Stimulated activated CD4-positive, alpha-beta T cell treated with anti-CD3 and anti-CD28 coated beads, Interleukin-12 subunit alpha, Interleukin-12 subunit beta, amount 100 ng/mL, for 4 hours (primary cell): ENCODE data around the gene TAF8.
A peak's percentile ranks its signal among the peaks of the same experiment; 100 is the strongest.

Experiments used
- DNase-seq: peaks from one replicate; pipeline ENCODE4 v3.0.0-alpha.2; 2020

The TAF8 gene

DNA sequence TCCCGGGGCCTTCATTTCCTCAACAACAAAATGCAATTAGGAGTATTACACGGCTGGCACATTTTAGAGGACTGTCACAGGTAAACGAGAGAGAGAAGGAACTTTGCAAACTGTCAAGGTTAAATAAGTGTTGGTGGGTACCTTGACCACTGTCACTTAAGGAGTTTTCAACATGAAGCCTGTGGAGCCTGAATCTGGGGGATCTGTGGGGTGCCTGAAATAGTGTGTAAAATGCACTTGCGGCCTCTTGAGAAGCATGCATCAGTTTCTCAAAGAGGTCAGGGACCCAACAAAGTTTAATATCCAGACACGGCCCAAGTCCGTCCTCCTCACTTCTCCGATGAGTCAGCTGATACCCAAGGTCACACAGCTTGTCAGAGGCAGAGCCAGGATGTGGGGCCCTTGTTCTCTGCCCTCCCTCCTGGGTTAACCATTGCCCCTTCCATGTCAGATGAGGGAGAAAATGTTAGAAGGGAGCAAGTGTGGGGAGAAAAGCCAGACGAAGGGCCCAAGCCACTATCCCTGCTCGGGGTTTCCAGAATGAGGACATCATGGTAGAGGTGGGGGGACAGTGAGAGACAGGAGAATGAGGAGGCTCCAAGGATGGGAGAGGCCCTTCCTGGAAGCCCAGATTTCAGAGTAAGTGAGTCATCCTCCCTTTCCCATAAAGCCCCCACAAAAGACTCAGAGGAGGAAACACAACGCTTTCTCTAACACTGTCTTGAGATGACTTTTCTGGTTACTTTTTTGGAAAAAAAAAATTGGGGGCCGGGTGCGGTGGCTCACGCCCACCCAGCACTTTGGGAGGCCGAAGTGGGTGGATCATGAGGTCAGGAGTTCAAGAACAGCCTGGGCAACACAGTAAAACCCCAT lies 49.9 kb downstream of the TAF8 start:
- DNase-seq: no peak

DNA sequence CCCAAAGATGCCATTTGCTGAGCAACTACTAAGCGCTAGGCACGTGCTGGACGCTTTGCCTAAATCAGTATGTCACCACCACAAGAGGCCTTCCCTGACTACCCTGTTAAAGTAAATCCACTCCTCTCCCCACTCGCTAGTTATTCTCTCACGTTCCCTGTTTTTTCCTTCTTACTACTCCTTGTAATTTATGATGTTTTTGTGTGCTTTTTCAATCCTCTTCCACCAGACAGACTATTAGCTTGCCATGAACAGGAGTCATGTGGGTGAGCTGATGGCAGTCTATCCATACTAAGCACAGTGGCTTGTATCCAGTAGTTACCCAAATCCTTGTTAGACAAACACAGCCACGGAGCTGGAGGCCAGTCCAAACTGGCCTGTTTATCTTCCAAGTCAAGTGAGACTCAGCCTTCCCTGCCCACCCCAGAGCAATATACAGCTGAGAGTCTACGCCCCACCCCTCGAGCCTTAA lies 50.9 kb downstream of the TAF8 start:
- no peak for DNase-seq

DNA sequence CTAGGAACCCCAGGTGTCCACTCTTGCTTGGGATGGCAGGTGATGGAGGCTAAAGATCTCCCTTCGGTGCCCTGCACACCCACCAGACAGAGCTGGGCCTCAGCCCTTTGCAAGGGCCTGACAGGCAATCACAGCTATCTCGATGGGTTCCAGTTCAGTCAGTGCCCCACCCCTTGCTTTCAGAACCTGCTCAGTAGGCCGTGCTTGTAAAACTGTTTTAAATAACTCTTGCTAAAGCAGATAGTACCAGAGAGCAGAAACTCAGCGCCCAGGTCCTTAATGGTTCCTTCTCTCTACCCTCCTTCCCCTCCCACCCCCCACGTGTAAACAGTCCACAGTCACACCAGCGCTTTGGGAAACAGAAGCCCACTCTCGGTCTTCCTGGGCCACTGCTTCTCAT lies 52.9 kb downstream of the TAF8 start:
- DNase-seq: no peak

DNA sequence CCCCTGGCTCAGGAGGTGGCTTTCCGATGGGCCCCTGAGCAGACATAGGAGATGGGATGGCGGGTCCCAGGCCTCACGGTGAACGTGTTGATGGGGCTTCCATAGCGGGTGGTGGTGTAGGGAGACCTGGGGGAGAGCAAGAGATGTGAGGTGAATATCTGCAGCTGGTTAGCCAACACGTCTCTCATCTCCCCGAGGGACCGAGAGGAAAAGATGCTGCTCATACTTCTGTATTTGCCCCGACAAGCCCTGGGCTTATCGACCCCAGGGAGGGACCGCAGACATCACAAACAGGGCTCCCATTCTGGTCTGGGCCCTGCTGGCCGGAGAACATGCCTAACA lies 53.4 kb downstream of the TAF8 start:
- no peak for DNase-seq

DNA sequence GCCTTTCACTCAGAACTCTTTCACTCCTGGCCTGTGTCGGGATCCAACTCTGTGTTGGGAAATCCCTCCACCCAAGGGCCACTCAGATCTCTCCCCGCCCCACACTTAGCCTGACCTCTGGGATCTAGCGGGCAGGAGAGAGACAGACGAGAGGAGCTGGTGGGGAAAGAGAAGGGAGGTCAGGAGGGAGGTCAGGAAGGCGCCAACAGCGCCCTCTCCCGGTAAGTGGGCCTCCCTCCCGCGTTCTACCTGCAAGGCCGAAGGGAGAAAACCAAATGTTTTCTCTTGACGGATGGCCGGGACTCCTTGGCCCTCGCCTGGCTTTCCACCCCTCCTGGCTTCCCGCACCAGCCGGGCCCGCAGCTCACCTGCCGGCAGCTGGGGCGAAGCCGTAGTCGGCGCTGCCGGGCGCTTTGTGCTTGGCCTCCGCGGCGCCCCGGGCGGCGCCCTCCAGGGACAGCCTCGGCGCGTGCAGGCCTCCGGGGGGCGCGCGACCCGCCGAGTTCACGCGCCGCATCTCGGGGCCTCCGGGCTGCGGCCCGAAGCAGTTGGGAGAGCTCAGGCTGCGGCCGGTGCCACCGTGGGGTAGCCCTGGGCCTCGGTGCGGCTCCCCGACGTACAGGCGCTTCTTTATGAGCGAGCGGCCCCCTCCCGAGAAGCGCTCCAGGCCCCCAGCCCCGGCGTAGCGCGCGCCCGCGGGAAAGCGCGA lies 53.9 kb downstream of the TAF8 start:
- peak; percentile 71 for DNase-seq

DNA sequence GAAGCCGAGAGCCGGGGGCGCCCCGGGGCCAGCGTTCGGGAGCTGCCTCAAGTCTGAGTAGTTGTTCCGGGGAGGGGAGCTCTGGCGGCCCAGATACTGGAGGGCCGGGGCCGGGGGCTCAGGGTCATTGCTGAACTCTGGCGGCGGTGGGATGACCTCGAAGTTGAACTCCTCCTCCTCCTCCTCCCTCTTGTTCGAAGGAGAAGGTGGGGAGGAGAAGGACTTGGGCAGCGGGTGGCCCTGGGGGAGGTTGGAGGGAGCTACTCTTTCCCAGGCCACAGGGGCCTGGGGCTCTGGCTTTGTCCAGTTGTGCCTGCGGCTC lies 54.4 kb downstream of the TAF8 start:
- no peak for DNase-seq

DNA sequence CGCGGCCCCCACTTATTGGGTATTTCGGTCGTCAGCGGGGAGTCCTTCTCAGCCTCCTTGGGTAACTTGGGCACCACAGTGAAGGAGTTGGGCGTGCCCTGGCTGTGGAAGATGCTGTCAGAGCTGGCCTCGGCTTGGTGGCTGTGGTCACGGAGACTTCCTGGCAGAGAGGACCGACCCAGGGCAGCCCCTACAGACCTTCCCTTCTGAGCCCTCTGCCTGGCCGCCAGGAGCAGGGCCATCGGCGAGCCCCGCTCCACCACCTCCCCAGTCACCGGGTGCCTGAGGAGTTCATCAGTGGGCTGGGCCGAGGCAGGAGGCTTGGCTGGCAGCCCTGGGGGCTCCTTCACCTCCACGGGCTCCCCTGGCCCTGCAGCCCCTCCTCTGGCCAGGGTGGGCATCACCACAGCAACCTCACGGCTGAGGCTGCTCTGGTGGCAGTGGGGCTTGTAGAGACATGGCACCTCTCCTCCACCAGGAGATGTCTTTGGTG lies 54.9 kb downstream of the TAF8 start:
- DNase-seq: no peak

DNA sequence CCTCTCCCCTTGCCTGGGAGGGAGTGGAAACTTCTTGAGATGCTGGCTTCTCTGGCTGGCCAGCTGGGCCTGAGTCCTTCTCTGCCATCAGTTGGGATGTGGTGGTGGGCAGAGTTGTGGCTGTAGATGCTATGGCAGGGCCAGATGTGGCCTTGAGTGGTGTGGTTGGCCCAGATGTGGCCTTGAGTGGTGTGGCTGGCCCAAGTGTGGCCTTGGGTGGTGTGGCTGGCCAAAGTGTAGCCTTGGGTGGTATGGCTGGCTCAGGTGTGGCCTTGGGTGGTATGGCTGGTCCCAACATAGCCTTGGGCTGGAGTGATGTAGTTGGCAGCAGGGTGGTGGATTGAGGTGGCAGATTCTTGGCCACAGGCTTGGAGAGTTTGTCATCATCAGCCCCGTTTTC lies 55.4 kb downstream of the TAF8 start:
- no peak for DNase-seq

DNA sequence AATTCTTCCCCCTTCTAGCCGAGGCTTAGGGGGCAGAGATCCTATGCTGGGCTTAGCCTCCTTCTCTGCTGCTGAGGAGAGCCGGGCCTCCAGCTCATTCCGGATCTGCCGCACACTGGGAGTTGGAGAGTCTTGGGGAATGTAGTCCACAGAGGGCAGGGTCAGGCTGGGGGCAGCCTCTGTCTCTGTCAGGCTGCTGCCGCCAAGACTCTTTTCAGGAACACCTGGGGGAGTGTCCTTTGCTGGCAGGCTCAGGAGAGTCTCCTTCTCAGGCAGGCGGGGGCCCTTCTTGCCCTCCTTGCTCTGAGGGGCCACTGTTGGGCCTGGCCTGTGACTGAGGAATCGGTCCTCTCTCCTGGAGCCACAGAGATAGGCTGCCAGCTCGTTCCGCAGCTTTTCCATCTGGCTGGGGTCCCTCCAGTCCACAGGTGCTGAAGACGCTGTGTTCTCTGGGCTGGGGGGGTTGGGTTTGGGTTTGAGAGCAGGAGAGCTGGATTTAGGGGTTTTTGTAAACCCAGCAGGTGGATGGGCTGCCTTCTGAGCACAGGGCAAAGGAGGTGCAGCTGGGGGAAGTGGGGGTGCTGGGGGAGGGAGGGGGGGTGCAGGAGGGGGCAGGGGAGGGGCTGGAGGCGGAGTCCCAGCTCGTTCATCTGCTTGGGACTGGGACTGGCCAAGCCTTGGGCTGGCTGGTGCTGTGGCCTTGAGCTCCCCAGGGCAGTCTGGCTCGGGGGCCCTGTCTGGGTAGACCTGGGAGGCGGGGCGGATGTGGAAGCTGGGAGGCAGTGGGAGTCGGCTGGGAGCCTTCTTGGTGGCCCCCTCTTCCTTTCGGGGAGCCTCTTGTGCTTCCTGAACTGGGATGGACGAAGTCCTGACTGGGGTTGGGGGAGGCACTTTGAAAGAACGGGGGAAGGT lies 56.0 kb downstream of the TAF8 start:
- DNase-seq: no peak

DNA sequence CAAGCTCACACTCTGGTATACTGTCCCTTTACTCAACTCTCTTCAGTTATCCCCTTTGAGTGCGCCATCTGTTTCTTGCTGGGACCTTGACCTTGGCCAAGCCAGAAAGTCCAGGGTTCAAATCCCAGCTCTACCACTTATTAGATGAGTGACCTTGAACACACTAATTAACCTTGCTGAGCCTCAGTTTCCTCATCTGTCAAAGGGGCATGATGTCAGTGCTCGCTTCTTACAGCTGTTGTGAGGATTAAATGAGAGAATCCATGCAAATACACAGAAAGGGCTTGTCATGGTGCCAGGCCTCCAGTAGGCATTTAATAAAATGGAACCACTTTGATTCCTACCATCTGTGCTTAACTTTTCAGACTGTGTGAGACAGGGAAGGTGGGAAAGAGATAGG lies 57.7 kb downstream of the TAF8 start:
- no peak for DNase-seq

DNA sequence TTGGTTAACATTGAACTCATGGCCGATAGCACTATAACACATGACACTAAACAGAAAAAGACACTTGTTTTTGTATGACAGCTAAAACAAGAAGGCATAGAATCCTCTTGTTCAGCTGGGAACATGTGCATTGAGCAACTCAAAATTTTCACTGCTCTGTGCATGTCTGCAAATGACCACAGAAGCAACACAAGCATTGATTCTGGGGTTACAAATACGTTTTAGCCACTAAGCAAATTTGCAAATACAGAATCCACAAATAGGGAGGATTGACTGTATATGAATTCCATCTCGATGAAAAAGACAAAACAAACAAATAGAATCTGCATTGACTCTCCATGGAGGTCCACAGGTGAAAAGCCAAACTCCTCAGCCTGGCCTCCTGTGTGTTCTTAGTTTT lies 60.4 kb downstream of the TAF8 start:
- DNase-seq: no peak

DNA sequence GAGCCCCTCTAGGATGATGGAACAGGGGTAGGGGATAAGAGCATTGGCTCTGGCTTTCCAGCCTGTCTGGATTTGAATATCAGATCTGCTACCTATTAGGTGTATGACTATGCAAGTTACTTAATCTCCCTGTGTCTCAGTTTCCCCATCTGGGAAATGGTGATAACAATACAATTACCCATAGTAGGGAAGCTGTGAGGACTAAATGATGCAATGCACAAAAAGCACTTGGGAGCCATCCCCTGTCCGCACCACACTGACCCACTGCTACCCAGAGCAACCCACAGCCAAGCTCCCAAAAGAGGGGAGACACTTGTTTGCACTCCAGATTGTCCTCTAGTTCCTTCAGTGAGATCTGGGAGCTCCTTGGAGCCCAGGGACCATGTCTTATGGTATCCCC lies 62.0 kb downstream of the TAF8 start:
- DNase-seq: no peak

DNA sequence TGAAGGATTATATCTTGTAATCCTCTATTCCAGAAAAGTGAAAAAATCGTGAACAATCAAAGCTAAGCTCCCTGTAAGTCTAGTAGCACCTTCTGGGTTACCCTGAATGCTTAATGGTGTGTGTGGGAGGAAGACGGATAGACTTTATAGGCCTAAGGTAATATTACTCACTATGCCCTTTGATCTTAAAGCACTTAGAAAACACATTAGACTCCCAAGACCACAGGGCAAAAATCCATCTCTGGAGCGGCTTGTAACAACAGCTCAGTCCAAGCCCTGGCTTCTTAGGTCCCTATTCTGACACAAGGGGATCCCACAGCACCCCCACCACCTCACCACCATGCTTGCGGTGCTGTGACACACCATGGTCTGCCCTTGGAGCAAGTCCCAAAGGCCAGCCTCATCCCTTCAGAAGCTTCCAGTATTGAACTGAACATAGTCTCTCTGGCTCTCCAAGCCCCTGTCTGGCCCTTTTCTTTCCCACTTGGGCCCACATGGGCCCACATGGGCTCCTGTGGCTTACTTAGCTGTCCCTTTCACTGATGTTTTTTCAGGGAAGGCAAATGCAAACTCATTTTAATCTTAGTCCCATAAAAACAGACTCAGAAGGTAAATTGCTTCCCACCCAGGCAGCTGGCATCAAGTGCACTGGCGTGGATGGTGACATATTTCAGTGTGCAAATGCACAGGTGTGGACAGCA lies 63.8 kb downstream of the TAF8 start:
- DNase-seq: no peak

DNA sequence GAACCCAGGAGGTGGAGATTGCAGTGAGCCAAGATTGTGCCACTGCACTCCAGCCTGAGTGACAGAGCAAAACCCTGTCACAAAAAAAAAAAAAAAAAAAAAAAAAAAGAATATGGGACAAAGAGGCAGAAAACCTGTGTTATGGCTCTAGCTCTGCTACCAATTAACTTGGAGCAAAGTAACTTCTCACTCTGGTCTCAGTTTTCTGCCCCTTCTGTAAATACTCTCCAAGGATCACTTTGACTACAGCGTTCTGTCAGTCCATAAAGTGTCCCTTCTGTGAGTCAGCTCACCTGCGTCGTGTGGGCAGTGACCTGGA lies 67.5 kb downstream of the TAF8 start:
- no peak for DNase-seq

DNA sequence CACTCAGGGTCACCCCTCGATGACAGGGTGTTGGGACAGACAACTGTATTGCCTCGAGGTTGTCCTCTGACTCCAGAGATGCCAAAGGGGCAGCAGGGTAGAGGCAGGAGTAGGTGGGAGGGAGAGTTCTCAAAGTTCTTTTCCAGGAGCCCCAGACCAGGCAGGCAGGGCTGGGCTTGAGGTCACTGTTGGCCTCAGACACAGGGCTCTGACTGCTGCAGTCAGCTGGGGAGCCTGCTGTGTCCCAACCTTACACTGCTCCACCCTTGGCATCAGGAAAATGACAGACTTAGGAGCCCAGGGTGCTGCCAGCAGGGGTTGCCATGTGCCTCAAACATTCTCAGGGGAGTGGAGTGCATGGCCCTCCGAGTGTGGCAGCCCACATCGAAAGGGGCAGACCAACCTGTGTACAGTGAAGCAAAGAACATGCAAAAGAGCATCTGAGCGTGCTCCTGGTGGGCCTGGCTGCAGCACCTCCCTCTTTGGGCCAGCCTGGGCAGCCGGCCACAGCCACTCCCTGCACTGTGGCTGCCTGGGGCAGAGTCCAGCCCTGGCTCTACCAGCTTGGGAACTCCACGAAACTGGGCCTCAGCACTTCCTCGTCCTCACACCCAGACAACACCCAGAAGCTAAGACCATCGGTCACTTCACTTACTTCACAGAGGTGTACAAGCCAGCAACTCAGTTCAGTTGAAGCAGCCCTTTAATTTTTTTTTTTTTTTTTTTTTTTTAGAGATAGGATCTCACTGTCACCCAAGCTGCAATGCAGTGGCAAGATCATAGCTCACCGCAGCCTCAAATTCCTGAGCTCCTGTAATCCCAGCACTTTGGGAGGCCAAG lies 68.1 kb downstream of the TAF8 start:
- no peak for DNase-seq

DNA sequence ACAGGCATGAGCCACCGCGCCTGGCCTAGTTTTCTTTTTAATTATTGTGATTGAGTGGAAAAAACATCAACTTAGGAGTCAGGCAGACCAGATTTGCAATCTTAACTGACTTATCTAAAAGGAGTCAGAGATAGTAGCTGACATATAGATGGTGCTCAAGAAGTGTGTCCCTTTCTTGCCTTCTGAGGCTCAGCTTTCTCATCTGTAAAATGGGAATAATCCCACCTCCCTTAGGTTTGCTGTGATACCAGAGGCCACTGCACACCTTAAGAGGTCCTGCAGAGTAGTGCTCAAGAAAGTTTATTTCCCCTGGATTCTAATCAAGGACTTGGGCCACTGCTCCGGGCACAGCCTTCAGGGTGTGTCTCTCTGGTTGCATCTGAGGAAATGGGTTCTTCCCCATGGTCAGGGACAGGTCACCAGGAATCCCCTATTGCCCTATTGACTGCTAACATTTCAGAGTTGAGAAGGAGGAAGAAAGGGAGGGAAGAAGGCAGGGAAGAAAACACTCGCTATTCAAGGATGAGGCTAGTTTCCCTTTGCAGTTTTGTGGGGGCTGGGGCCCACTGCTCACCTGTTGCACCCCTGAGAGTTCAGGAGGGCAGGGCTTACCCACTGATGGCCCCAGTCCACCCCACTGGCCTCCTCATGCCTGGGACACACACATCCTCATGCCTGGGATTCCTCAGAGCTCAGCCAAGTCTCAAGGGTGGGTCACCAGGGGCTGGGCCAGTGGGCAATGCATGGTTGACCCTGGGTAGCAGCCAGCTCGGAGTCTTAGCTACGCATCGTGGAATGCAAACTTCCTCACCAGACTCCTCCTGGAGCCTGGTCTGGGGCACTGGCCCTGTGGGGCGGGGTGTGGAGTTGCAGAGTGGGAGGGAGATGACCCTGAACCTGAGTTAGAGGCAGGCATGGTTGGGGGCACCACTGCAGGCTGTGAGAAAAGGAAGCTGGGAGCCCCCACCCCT lies 70.9 kb downstream of the TAF8 start:
- DNase-seq: no peak

DNA sequence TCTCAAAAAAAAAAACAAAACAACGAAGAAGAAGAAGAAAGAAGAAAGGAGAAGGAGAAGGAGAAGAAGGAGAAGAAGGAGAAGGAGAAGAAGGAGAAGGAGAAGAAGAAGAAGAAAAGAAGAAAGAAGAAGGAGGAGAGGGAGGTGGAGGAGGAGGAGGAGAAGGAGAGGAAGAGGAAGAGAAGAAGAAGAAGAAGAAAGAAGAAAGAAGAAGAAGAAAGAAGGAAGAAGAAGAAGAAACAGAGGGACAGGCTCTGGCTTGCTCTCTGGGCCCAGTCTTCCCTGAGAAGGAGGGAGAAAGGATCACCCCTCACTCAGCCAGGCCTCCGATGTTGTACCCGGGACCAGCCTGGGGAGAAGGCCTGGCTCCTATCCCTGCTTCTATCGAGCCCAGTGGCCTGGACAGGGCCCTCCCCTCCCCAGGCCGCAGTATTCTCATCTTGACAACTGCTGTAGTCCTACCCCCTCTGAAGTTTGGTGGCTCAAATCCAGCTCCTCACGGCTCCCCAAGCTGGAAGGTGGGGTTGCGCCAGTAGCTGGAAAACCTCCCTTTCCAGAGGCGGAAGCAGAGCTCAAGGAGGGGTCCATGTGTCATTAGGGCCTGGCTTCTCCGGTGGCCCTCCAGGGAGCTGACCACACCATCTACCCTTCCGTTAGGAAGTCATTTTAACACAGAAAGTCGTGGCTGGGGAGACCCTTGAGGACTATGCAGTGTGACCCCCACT lies 73.2 kb downstream of the TAF8 start:
- no peak for DNase-seq

DNA sequence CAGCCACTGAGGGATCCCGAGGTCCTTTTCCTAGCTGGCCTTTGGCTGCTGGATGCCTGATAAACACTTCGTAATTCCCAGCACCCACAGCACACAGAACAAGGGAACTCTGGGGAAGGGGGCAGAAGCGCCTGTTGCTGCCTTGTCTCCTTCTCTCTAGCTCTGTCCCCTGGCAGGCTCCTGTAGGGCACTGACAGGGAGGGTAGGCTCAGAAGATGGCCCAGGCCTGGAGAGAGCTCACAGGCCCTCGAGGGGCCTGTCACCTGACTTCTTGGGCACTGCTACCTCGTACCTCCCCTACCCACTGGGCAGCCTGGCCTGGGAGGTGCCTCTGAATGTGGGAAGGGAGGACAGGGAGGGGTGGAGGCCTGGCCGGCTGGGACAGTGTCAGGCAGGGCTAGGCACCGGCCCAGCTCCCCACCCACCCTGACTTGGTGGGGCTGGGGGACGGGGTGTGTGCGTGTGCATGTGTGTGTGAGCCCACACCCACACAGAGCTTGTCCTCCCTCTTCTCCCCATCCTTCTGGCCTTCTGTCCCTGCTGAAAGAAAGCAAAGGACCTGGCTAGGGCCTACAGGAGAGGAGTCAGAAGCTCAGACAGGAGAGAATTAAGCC lies 74.0 kb downstream of the TAF8 start:
- no peak for DNase-seq

DNA sequence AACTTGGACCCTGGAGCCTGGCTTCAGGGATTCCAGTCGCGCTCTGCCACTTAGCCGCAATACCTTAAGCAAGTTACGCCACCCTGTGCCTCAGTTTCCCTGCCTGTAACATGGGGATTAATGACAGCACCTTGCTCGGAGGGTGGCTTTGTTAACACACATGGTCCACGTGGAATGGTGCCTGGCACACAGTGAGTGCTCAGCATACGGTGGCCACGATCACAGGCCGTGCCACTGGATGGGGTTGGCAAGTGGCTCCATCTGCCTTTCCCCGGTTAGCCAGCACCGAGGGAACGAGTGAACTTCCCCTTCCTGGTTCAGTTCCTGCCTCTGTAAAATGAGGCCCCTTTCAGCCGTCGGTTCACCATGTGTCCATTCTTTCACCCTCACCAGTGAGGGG lies 74.9 kb downstream of the TAF8 start:
- no peak for DNase-seq

DNA sequence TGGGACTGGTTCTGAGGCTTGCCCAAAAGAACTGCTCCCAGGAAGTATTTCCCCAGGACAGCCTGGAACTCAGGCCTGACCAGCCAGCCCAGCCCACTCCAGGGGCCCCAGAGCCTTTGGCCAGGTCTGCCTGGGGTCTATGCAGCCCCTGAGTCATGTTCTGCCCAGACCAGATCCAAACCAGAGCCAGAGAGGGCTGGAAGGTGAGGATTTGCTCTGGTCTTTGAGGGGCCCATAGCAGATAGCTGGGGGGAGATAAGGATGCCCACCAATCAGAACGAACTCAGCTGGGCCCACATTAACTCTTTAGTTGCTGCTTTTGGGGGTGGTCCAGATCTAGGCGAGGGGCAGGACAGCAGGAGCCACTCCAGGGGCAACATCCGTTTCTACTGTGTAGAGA lies 75.3 kb downstream of the TAF8 start:
- no peak for DNase-seq
